H1 (cell line): ENCODE measurements around the gene GLIS2. TPM values are rescaled to one million over a fixed set of nuclear protein-coding genes. Genes with fewer than 3 reads are reported as not detected.
A peak's percentile ranks its signal among the peaks of the same experiment; 100 is the strongest.

ENCODE experiments used
- CTCF ChIA-PET: fragments of 300-600 bp; sonication (Branson Sonifier 250); formaldehyde crosslinking; loops from one replicate; lab custom pipeline; 2021; ENCODE audit not compliant: partially characterized antibody; lab: Charles Lee
- POLR2A ChIA-PET: fragments of 300-600 bp; sonication (Branson Sonifier 250); formaldehyde crosslinking; loops from one replicate; lab custom pipeline; 2021; ENCODE audit warnings: inconsistent platforms; ENCODE audit not compliant: partially characterized antibody; lab: Charles Lee
- DNase-seq, 2 experiments: peaks; one replicate each; pipeline versions ENCODE4 v3.0.0 to v3.0.0-alpha.2; 2010 to 2022; ENCODE audit warnings: low spot score in 2 of 2, low read depth in 1 of 2, mixed read lengths in 1 of 2
- FAIRE-seq: peaks from 2 replicates; lab custom pipeline; 2011; peaks lifted over from hg19 to GRCh38; lab: Jason Lieb, UNC
- H2AFZ ChIP-seq: 2 replicates; pipeline ENCODE4 v1.8.1; 2012; ENCODE audit warnings: low read length, inconsistent platforms
- H2AK5ac ChIP-seq: 2 replicates; pipeline ENCODE4 v1.6.1; 2013; ENCODE audit warnings: low read depth, low read length
- H2BK120ac ChIP-seq: replicated peaks from 2 replicates; pipeline ENCODE3; 2013; ENCODE audit warnings: low read depth, low read length, inconsistent platforms
- H2BK12ac ChIP-seq: 2 replicates; pipeline ENCODE4 v1.6.1; 2013; ENCODE audit warnings: low read depth, low read length
- H2BK15ac ChIP-seq: 2 replicates; pipeline ENCODE4 v1.6.1; 2013; ENCODE audit warnings: low read length
- H2BK20ac ChIP-seq: 2 replicates; pipeline ENCODE4 v1.6.1; 2013; ENCODE audit warnings: low read length
- H2BK5ac ChIP-seq: 2 replicates; pipeline ENCODE4 v1.6.1; 2013; ENCODE audit warnings: low read depth, low read length
- H3K14ac ChIP-seq: 2 replicates; pipeline ENCODE4 v1.6.1; 2013; ENCODE audit warnings: inconsistent platforms; ENCODE audit not compliant: insufficient read length
- H3K18ac ChIP-seq: 2 replicates; pipeline ENCODE4 v1.6.1; 2013; ENCODE audit warnings: low read length; ENCODE audit errors: extremely low read depth
- H3K23ac ChIP-seq: 2 replicates; pipeline ENCODE4 v1.6.1; 2013; ENCODE audit warnings: inconsistent platforms; ENCODE audit not compliant: insufficient read length
- H3K23me2 ChIP-seq: 2 replicates; pipeline ENCODE4 v1.6.1; 2013; ENCODE audit warnings: low read depth, low read length
- H3K27ac ChIP-seq: 2 replicates; pipeline ENCODE4 v1.6.1; 2011; ENCODE audit warnings: low read depth, low read length, inconsistent platforms
- H3K27me3 ChIP-seq, 4 experiments: replicated peaks in 1 of 4; 1 replicate in 1 of 4; 2 replicates in 3 of 4; pipeline versions ENCODE4 v1.6.1 to v1.8.1; 2011 to 2013; ENCODE audit warnings: low read length in 3 of 4, mild to moderate bottlenecking in 3 of 4, inconsistent platforms in 2 of 4, mixed read lengths in 2 of 4, moderate library complexity in 1 of 4; ENCODE audit not compliant: control insufficient read depth in 3 of 4, insufficient read depth in 3 of 4; ENCODE audit errors: extremely low read depth in 1 of 4
- H3K36me3 ChIP-seq, 4 experiments: 2 replicates each; pipeline versions ENCODE4 v1.6.1 to v1.8.1; 2011 to 2013; ENCODE audit warnings: mild to moderate bottlenecking in 4 of 4, low read length in 3 of 4, moderate library complexity in 2 of 4, control low read depth in 1 of 4, inconsistent platforms in 1 of 4; ENCODE audit not compliant: insufficient read depth in 4 of 4, control insufficient read depth in 2 of 4
- H3K4ac ChIP-seq: replicated peaks from 2 replicates; pipeline ENCODE3; 2013; ENCODE audit warnings: low read length, low read depth, mixed read lengths, inconsistent platforms; ENCODE audit not compliant: insufficient read length
- H3K4me1 ChIP-seq, 4 experiments: replicated peaks in 1 of 4; 1 replicate in 1 of 4; 2 replicates in 3 of 4; pipeline versions ENCODE4 v1.6.1 to v1.8.1; 2011 to 2013; ENCODE audit warnings: low read length in 3 of 4, inconsistent platforms in 2 of 4, mixed read lengths in 1 of 4; ENCODE audit not compliant: insufficient read depth in 4 of 4, control insufficient read depth in 3 of 4
- H3K4me2 ChIP-seq, 2 experiments: 2 replicates each; pipeline versions ENCODE4 v1.6.1 to v1.8.1; 2011 to 2013; ENCODE audit warnings: low read depth in 2 of 2, low read length in 2 of 2, control low read depth in 1 of 2, inconsistent platforms in 1 of 2, mild to moderate bottlenecking in 1 of 2; ENCODE audit not compliant: insufficient read depth in 1 of 2
- H3K4me3 ChIP-seq, 4 experiments: fragments of 200-600, 300-600 bp in 1 of 4; sonication (generic), shearing (Covaris generic), sonication (Bioruptor Twin) in 1 of 4; 2 replicates each; pipeline versions ENCODE4 v1.5.1 to v1.8.1; 2011 to 2016; ENCODE audit warnings: low read length in 4 of 4, low read depth in 3 of 4, control low read depth in 2 of 4, inconsistent platforms in 2 of 4, mild to moderate bottlenecking in 2 of 4, mixed read lengths in 1 of 4, moderate library complexity in 1 of 4; ENCODE audit not compliant: insufficient read depth in 2 of 4; ENCODE audit errors: extremely low read depth in 1 of 4
- H3K56ac ChIP-seq: replicated peaks from 2 replicates; pipeline ENCODE3; 2013; ENCODE audit warnings: low read depth, mild to moderate bottlenecking, mixed read lengths, low read length, inconsistent platforms; ENCODE audit not compliant: insufficient read length
- H3K79me1 ChIP-seq: 2 replicates; pipeline ENCODE4 v1.6.1; 2013; ENCODE audit warnings: low read depth, low read length, control low read depth
- H3K79me2 ChIP-seq, 2 experiments: 2 replicates each; pipeline versions ENCODE4 v1.6.1 to v1.8.1; 2012 to 2013; ENCODE audit warnings: low read length in 2 of 2, mild to moderate bottlenecking in 2 of 2, inconsistent platforms in 1 of 2; ENCODE audit not compliant: insufficient read depth in 2 of 2, control insufficient read depth in 1 of 2
- H3K9ac ChIP-seq, 4 experiments: replicated peaks in 1 of 4; 1 replicate in 1 of 4; 2 replicates in 3 of 4; pipeline versions ENCODE4 v1.6.1 to v1.8.1; 2011 to 2013; ENCODE audit warnings: low read depth in 3 of 4, low read length in 3 of 4, control low read depth in 2 of 4, mild to moderate bottlenecking in 2 of 4, moderate library complexity in 2 of 4, inconsistent platforms in 1 of 4; ENCODE audit errors: extremely low read depth in 1 of 4
- H3K9me3 ChIP-seq, 2 experiments: 2 replicates each; pipeline versions ENCODE4 v1.6.1 to v1.8.1; 2012 to 2013; ENCODE audit warnings: mild to moderate bottlenecking in 2 of 2, moderate library complexity in 2 of 2, control low read depth in 1 of 2, inconsistent platforms in 1 of 2, low read depth in 1 of 2, low read length in 1 of 2, mixed read lengths in 1 of 2; ENCODE audit not compliant: insufficient read depth in 2 of 2
- H4K20me1 ChIP-seq, 2 experiments: replicated peaks in 1 of 2; 2 replicates each; pipeline versions ENCODE3 to v1.8.1; 2011 to 2013; ENCODE audit warnings: inconsistent platforms in 2 of 2, low read length in 2 of 2, mild to moderate bottlenecking in 1 of 2; ENCODE audit not compliant: insufficient read depth in 2 of 2, control insufficient read depth in 1 of 2
- H4K5ac ChIP-seq: 2 replicates; pipeline ENCODE4 v1.6.1; 2013; ENCODE audit warnings: low read length, low read depth, mixed read lengths, inconsistent platforms; ENCODE audit not compliant: insufficient read length
- H4K8ac ChIP-seq: 2 replicates; pipeline ENCODE4 v1.8.0; 2013; ENCODE audit warnings: mild to moderate bottlenecking, moderate library complexity, low read length, inconsistent platforms; ENCODE audit not compliant: insufficient read depth; ENCODE audit errors: extremely low read depth
- H4K91ac ChIP-seq: replicated peaks from 2 replicates; pipeline ENCODE3; 2013; ENCODE audit warnings: low read length, mixed read lengths, inconsistent platforms; ENCODE audit not compliant: insufficient read length
- CEBPB ChIP-seq: IDR thresholded peaks from 2 replicates; pipeline ENCODE4 v1.6.1; 2012; ENCODE audit warnings: low read depth, low read length
- TCF12 ChIP-seq: IDR thresholded peaks from 2 replicates; pipeline ENCODE4 v1.6.1; 2011; ENCODE audit warnings: low read depth, mild to moderate bottlenecking, low read length
- USF2 ChIP-seq: IDR thresholded peaks from 2 replicates; pipeline ENCODE4 v1.6.1; 2011; ENCODE audit warnings: low read length, improper control_type of control experiment
- WGBS, 2 experiments: shearing (Covaris generic) in 1 of 2; methylation state at CpG; one replicate each; pipeline versions ENCODE4 v1.1.6 to v1.1.7; 2013 to 2015; ENCODE audit warnings: low lambda C conversion rate in 2 of 2, mixed read lengths in 2 of 2, inconsistent platforms in 1 of 2, low coverage in 1 of 2, missing lambda C conversion rate in 1 of 2; ENCODE audit not compliant: insufficient replicate concordance in 2 of 2, insufficient coverage in 1 of 2, insufficient read length in 1 of 2; ENCODE audit errors: extremely low coverage in 1 of 2, missing lambda C conversion rate in 1 of 2; 5-methylcytosine and 5-hydroxymethylcytosine counted together
- polyA plus RNA-seq, 7 experiments: library from polyadenylated mRNA; depleted of rRNA in 3 of 7; stranded (reverse) in 5 of 7; unstranded in 2 of 7; fragments of >200 nt in 5 of 7; fragments of 200-250 nt in 2 of 7; gene quantifications; 1 replicate in 5 of 7; 2 replicates in 1 of 7; 4 replicates in 1 of 7; pipeline versions ENCODE4 v1.2.1 to v1.2.3, GENCODE V29; 2011 to 2013; ENCODE audit warnings: missing spikeins in 2 of 7, mixed read lengths in 2 of 7
- total RNA-seq: library from RNA; stranded (reverse); fragmentation: NEBNext Ultra II Directional; extraction: Animal tissue kit (Norgen Biotek cat#: 25700); gene quantifications from 2 replicates; pipeline ENCODE4 v1.2.1, GENCODE V29; 2021

The GLIS2 gene
- total and polyA plus RNA-seq, 2 of the 8 experiments (the other 6 are each of a cell fraction or from before 2014, with no cell fraction given): 4.3 to 17.4 TPM

- no peak for DNase-seq
- POLR2A ChIA-PET: interaction anchor here (1.4 to 11.7 kb wide), 7 partner anchors 8 to 31 kb away, joined by 4 to 223 read pairs (median 12); partner anchors contain the start of gene PAM16
- peak overlapping the region; percentile 19 for H3K56ac ChIP-seq
- H3K23me2 ChIP-seq: peaks cover 5% of the 10 kb centered on the region; the same call in 1 of the 2 replicates
- H3K27me3 ChIP-seq: peaks cover 0 to 1% (median 0%) of the 10 kb centered on the region in 4 experiments; a peak in 1 of 7 replicates
- peak overlapping the region; percentile 83 for H2BK5ac ChIP-seq
- H3K4ac ChIP-seq: peak overlapping the region; percentile 95
- H3K4me1 ChIP-seq: peaks cover 4 to 64% (median 55%) of the 10 kb centered on the region in 4 experiments
- H3K23ac ChIP-seq: no peak overlapping the region
- 0 out of 2 replicates have a peak overlapping the region, but pooled peaks have one; percentile 82 for H2AK5ac ChIP-seq
- peak overlapping the region; percentile 74 for H4K8ac ChIP-seq
- H4K20me1 ChIP-seq: peaks cover 6 to 27% of the 10 kb centered on the region in 2 experiments
- peak overlapping the region; percentile 78 for H4K91ac ChIP-seq
- H3K9me3 ChIP-seq: no peaks in the 10 kb centered on the region
- no peak overlapping the region for H2AFZ ChIP-seq
- peak overlapping the region; percentile 78 for H3K18ac ChIP-seq
- H3K27ac ChIP-seq: no peak overlapping the region
- no peak overlapping the region for H4K5ac ChIP-seq
- no peak for TF ChIP-seq USF2
- no peak for TF ChIP-seq TCF12
- peak; percentile 63; the same call in 1 of the 2 replicates for TF ChIP-seq CEBPB
- TF ChIP-seq, all 59 proteins: peak for 1
- Histone ChIP-seq H3K9ac (no peak overlapping the region; a peak in 1 of 7 replicates), H3K14ac (no peak overlapping the region), H2BK15ac (peak overlapping the region; percentile 12; the same call in 1 of the 2 replicates), H3K4me3 (no peak overlapping the region), H2BK12ac (peak overlapping the region; percentile 95; the same call in 1 of the 2 replicates), H3K36me3 (peaks cover 0 to 12% (median 0%) of the 10 kb centered on the region in 4 experiments; a peak in 3 of 8 replicates), H3K79me2 (peaks cover 0 to 11% of the 10 kb centered on the region in 2 experiments; a peak in 1 of 4 replicates), H2BK120ac (peak overlapping the region; percentile 81), H3K4me2 (peak overlapping the region; percentile 12 to 36; a peak in 3 of 4 replicates), H3K79me1 (peaks cover 6% of the 10 kb centered on the region), H2BK20ac (no peak overlapping the region)
- FAIRE-seq: no peak
- CTCF ChIA-PET: interaction anchor here (0.7 to 24.8 kb wide), 17 partner anchors 7 to 394 kb away, joined by 3 to 659 read pairs (median 4); no protein-coding TSS in a partner anchor
- 68% methylated on average over 17 of the region's 27 CpGs; no CpG with 5 or more reads in 1 of the 2 experiments for WGBS, 2 experiments
These were observed 61.2 kb downstream of the GLIS2 start for GRCh38 chr16:4376893-4377572.
